ENCODE results near the gene TAS2R20.

DNA sequence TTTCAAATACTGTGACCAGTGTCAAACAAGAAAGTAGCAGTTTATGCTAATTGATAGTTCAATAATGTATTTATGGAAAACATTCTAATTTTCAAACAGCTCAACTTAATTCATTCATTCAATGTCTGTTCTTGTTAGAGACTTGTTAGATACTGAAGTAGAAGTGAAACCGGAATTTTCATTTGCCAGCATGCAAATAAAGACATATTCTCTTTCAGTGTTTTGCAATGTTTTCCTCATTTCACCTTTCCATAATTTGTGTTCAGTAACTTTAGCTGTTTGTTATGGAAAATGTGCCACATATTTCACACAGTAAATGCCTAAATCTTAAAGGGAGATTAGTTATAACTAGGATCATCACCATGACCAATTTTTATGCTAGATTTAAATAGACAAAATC, 32.6 kb downstream of the TAS2R20 start:
- no peak for TF ChIP-seq SUZ12 (IDR thresholded peaks at IDR 0.05)
- no peak for TF ChIP-seq HDGF (IDR thresholded peaks at IDR 0.05; ENCODE audit: borderline replicate concordance)
- no peak for TF ChIP-seq TARDBP (IDR thresholded peaks at IDR 0.05)
- TF ChIP-seq FOXK2 (IDR thresholded peaks at IDR 0.05), result no peak
- TF ChIP-seq BHLHE40 (IDR thresholded peaks at IDR 0.05; ENCODE audit: borderline replicate concordance), result no peak
- no peak for TF ChIP-seq NFRKB (IDR thresholded peaks at IDR 0.05)
- TF ChIP-seq ZNF384 (IDR thresholded peaks at IDR 0.05), result no peak
- TF ChIP-seq ELF4 (IDR thresholded peaks at IDR 0.05), result no peak
- TF ChIP-seq FOXM1 (IDR thresholded peaks at IDR 0.05; ENCODE audit: borderline replicate concordance), result no peak
- TF ChIP-seq L3MBTL2 (conservative IDR thresholded peaks at IDR 0.05), result no peak

All from HEK293T (cell line).